CD14-positive monocyte (primary cell): ENCODE data around the gene COMP. TPM values are rescaled to one million over a fixed set of nuclear protein-coding genes. Genes with fewer than 3 reads are reported as not detected.

Experiments
- DNase-seq, 3 donors: peaks; one replicate each; pipeline ENCODE4 v3.0.0-alpha.2; 2011 to 2022
- H2AFZ ChIP-seq: 2 replicates; pipeline ENCODE4 v1.6.0; 2012; ENCODE audit warnings: mild to moderate bottlenecking, low read depth, low read length, inconsistent platforms; ENCODE audit not compliant: insufficient read depth, poor library complexity, severe bottlenecking
- H3K27ac ChIP-seq, 2 donors: 1 replicate in 1 of 2; 2 replicates in 1 of 2; pipeline ENCODE4 v1.5.1; 2012 to 2013; ENCODE audit warnings: low read length in 2 of 2, control low read depth in 1 of 2, inconsistent platforms in 1 of 2, low read depth in 1 of 2, mild to moderate bottlenecking in 1 of 2
- H3K27me3 ChIP-seq, 2 donors: one replicate each; pipeline versions ENCODE4 v1.6.0 to v1.6.1; 2011 to 2013; ENCODE audit warnings: low read length in 2 of 2; ENCODE audit not compliant: control insufficient read depth in 2 of 2, insufficient read depth in 2 of 2
- H3K36me3 ChIP-seq, 2 donors: replicated peaks in 1 of 2; 1 replicate in 1 of 2; 2 replicates in 1 of 2; pipeline versions ENCODE4 v1.5.1 to v1.6.1; 2012 to 2013; ENCODE audit warnings: low read length in 2 of 2, control low read depth in 1 of 2, inconsistent platforms in 1 of 2, mild to moderate bottlenecking in 1 of 2; ENCODE audit not compliant: insufficient read depth in 2 of 2, control insufficient read depth in 1 of 2
- H3K4me1 ChIP-seq, 2 donors: 1 replicate in 1 of 2; 2 replicates in 1 of 2; pipeline versions ENCODE4 v1.5.1 to v1.6.1; 2012 to 2013; ENCODE audit warnings: low read length in 2 of 2, control low read depth in 1 of 2, inconsistent platforms in 1 of 2, mild to moderate bottlenecking in 1 of 2, moderate library complexity in 1 of 2; ENCODE audit not compliant: insufficient read depth in 2 of 2, control insufficient read depth in 1 of 2
- H3K4me2 ChIP-seq: replicated peaks from 2 replicates; pipeline ENCODE3; 2012; ENCODE audit warnings: low read length, moderate library complexity, mild to moderate bottlenecking; ENCODE audit not compliant: poor library complexity, severe bottlenecking; ENCODE audit errors: extremely low read depth
- H3K4me3 ChIP-seq, 3 experiments: fragments of 200-600 bp in 1 of 3; sonication (generic) in 1 of 3; replicated peaks in 1 of 3; 1 replicate in 2 of 3; 2 replicates in 1 of 3; pipeline ENCODE4 v1.5.1; 2011 to 2013; ENCODE audit warnings: low read length in 3 of 3, mild to moderate bottlenecking in 3 of 3, control low read depth in 2 of 3, low read depth in 2 of 3, inconsistent platforms in 1 of 3, moderate library complexity in 1 of 3
- H3K79me2 ChIP-seq: 2 replicates; pipeline ENCODE4 v1.6.0; 2012; ENCODE audit warnings: mild to moderate bottlenecking, control low read depth, inconsistent platforms, low read length, moderate library complexity; ENCODE audit not compliant: insufficient read depth
- H3K9ac ChIP-seq: 2 replicates; pipeline ENCODE4 v1.6.0; 2017; ENCODE audit warnings: low read length, mild to moderate bottlenecking; ENCODE audit not compliant: insufficient read depth, poor library complexity, severe bottlenecking
- H3K9me3 ChIP-seq, 2 donors: replicated peaks in 1 of 2; 1 replicate in 1 of 2; 2 replicates in 1 of 2; pipeline versions ENCODE4 v1.5.1 to v1.6.1; 2012 to 2013; ENCODE audit warnings: low read length in 2 of 2, control low read depth in 1 of 2; ENCODE audit not compliant: control insufficient read depth in 1 of 2, insufficient read depth in 1 of 2
- H4K20me1 ChIP-seq: 2 replicates; pipeline ENCODE4 v1.6.0; 2012; ENCODE audit warnings: mild to moderate bottlenecking, low read length, control low read depth, moderate library complexity; ENCODE audit not compliant: insufficient read depth
- H3K27ac Mint-ChIP-seq, 7 donors: one replicate each; pipeline ENCODE4 v1.8.0; 2020; ENCODE audit warnings: mild to moderate bottlenecking in 7 of 7, mixed read lengths in 7 of 7, moderate library complexity in 6 of 7, inconsistent platforms in 2 of 7
- H3K27me3 Mint-ChIP-seq, 3 donors: one replicate each; pipeline ENCODE4 v1.8.0; 2021 to 2022; ENCODE audit warnings: low read depth in 3 of 3, mild to moderate bottlenecking in 3 of 3, mixed read lengths in 3 of 3, moderate library complexity in 3 of 3, inconsistent platforms in 1 of 3
- H3K36me3 Mint-ChIP-seq, 2 donors: one replicate each; pipeline ENCODE4 v1.8.0; 2020; ENCODE audit warnings: mixed read lengths in 2 of 2, inconsistent platforms in 1 of 2, mild to moderate bottlenecking in 1 of 2
- H3K4me1 Mint-ChIP-seq: one replicate; pipeline ENCODE4 v1.8.0; 2020; ENCODE audit warnings: mild to moderate bottlenecking, mixed read lengths
- H3K4me3 Mint-ChIP-seq, 2 donors: one replicate each; pipeline ENCODE4 v1.8.0; 2020; ENCODE audit warnings: mild to moderate bottlenecking in 2 of 2, mixed read lengths in 2 of 2, moderate library complexity in 1 of 2
- H3K9me3 Mint-ChIP-seq, 7 donors: one replicate each; pipeline ENCODE4 v1.8.0; 2020 to 2022; ENCODE audit warnings: mixed read lengths in 7 of 7, mild to moderate bottlenecking in 6 of 7, moderate library complexity in 6 of 7, inconsistent platforms in 2 of 7
- CTCF ChIP-seq: fragments of 200-600 bp; IDR thresholded peaks from one replicate; pipeline ENCODE4 v1.8.0; 2022; ENCODE audit warnings: antibody characterized with exemption, mild to moderate bottlenecking
- WGBS: methylation state at CpG from one replicate; pipeline ENCODE4 v1.1.5; 2013; ENCODE audit warnings: missing lambda C conversion rate; ENCODE audit not compliant: insufficient coverage; 5-methylcytosine and 5-hydroxymethylcytosine counted together
- intact Hi-C, 2 donors: fragments of 100-400 bp; cut with micrococcal nuclease; formaldehyde crosslinking; loops; one replicate each; pipeline versions ENCODE4 v1.15.0 to v1.15.1; 2023
- polyA plus RNA-seq, 3 donors: library from polyadenylated mRNA; depleted of rRNA in 1 of 3; unstranded in 2 of 3; stranded (reverse) in 1 of 3; fragments of 300-500 nt in 2 of 3; fragments of >200 nt in 1 of 3; fragmentation: Illumina TruSeq in 2 of 3; gene quantifications; 1 replicate in 2 of 3; 2 replicates in 1 of 3; pipeline ENCODE4 v1.2.3, GENCODE V29; 2012 to 2021

The COMP gene
- polyA plus RNA-seq, 3 donors, result not detected

- Histone ChIP-seq H3K4me1 (no peaks in the 10 kb centered on the region), H3K9me3 (no peaks in the 10 kb centered on the region), H3K27me3 (no peaks in the 10 kb centered on the region), H3K36me3 (no peaks in the 10 kb centered on the region), H3K79me2 (no peaks in the 10 kb centered on the region), H3K9ac (no peak overlapping the region), H2AFZ (no peak overlapping the region), H3K27ac (no peak overlapping the region), H4K20me1 (no peaks in the 10 kb centered on the region), H3K4me2 (no peak overlapping the region), H3K4me3 (no peak overlapping the region)
- Mint-ChIP-seq H3K4me3 (no peak overlapping the region), H3K9me3 (no peaks in the 10 kb centered on the region), H3K27ac (no peak overlapping the region), H3K4me1 (no peaks in the 10 kb centered on the region), H3K36me3 (peaks cover 3 to 6% of the 10 kb centered on the region in 2 donors), H3K27me3 (peaks cover 0 to 2% (median 2%) of the 10 kb centered on the region in 3 donors)
- intact Hi-C loops, result no loop called here
- TF ChIP-seq CTCF, result no peak
- 74% methylated on average over 25 of the region's 35 CpGs for WGBS
- DNase-seq, result no peak
Observed at GRCh38 chr19:18762125-18763023, 28.7 kb downstream of the COMP start.

- Histone ChIP-seq H3K9ac (no peak overlapping the region), H3K4me3 (no peak overlapping the region), H4K20me1 (no peaks in the 10 kb centered on the region), H3K27me3 (no peaks in the 10 kb centered on the region), H3K9me3 (no peaks in the 10 kb centered on the region), H2AFZ (no peak overlapping the region), H3K36me3 (peaks cover 0 to 4% of the 10 kb centered on the region in 2 donors), H3K27ac (no peak overlapping the region), H3K79me2 (no peaks in the 10 kb centered on the region), H3K4me1 (no peaks in the 10 kb centered on the region), H3K4me2 (no peak overlapping the region)
- Mint-ChIP-seq H3K9me3 (no peaks in the 10 kb centered on the region), H3K27me3 (peaks cover 0 to 2% (median 2%) of the 10 kb centered on the region in 3 donors), H3K4me1 (no peaks in the 10 kb centered on the region), H3K4me3 (no peak overlapping the region), H3K27ac (no peak overlapping the region), H3K36me3 (peaks cover 4 to 8% of the 10 kb centered on the region in 2 donors)
- DNase-seq, result no peak
- 98% methylated on average over 11 of the region's 16 CpGs for WGBS
- intact Hi-C loops, result no loop called here
- TF ChIP-seq CTCF, result no peak
Observed at GRCh38 chr19:18761531-18762110, 29.5 kb downstream of the COMP start.
